ENCODE results near the gene ZNF22. TPM values are rescaled to one million over a fixed set of nuclear protein-coding genes. Genes with fewer than 3 reads are reported as not detected.
A peak's percentile ranks its signal among the peaks of the same experiment; 100 is the strongest.

Gene ZNF22
- total RNA-seq, 1 donor from 2014 or later = 45.2 TPM

- Mint-ChIP-seq H3K27me3 (ENCODE audit: low read depth) (no peaks in the 10 kb centered on the region), H3K9me3 (no peaks in the 10 kb centered on the region), H3K36me3 (peaks cover 2% of the 10 kb centered on the region), H3K27ac (no peak overlapping the region), H3K4me1 (peaks cover 52% of the 10 kb centered on the region), H3K4me3 (no peak overlapping the region)
- no peak for DNase-seq (ENCODE audit: low spot score in 2 of 2, unreplicated experiment in 2 of 2)
- TF ChIP-seq CTCF (IDR thresholded peaks at IDR 0.05; ENCODE audit: unreplicated experiment) = no peak
Measured at GRCh38 chr10:44992070-44992731, 8.5 kb upstream of the ZNF22 start.

GRCh38 chr10:44992732-44993225, 7.9 kb upstream of the ZNF22 start:
- H3K4me3 Mint-ChIP-seq = no peak overlapping the region
- peaks cover 52% of the 10 kb centered on the region for H3K4me1 Mint-ChIP-seq
- peaks cover 2% of the 10 kb centered on the region for H3K36me3 Mint-ChIP-seq
- no peak for DNase-seq (ENCODE audit: low spot score in 2 of 2, unreplicated experiment in 2 of 2)
- no peak for TF ChIP-seq CTCF (IDR thresholded peaks at IDR 0.05; ENCODE audit: unreplicated experiment)
- no peaks in the 10 kb centered on the region for H3K27me3 Mint-ChIP-seq (ENCODE audit: low read depth)
- H3K9me3 Mint-ChIP-seq = no peaks in the 10 kb centered on the region
- no peak overlapping the region for H3K27ac Mint-ChIP-seq

GRCh38 chr10:44993226-44993921, 7.3 kb upstream of the ZNF22 start:
- H3K4me3 Mint-ChIP-seq = no peak overlapping the region
- no peak for TF ChIP-seq CTCF (IDR thresholded peaks at IDR 0.05; ENCODE audit: unreplicated experiment)
- peak overlapping the region; percentile 27 for H3K27ac Mint-ChIP-seq
- peaks cover 2% of the 10 kb centered on the region for H3K36me3 Mint-ChIP-seq
- DNase-seq (ENCODE audit: low spot score in 2 of 2, unreplicated experiment in 2 of 2) = no peak
- H3K4me1 Mint-ChIP-seq = peaks cover 52% of the 10 kb centered on the region
- no peaks in the 10 kb centered on the region for H3K27me3 Mint-ChIP-seq (ENCODE audit: low read depth)
- H3K9me3 Mint-ChIP-seq = no peaks in the 10 kb centered on the region

GRCh38 chr10:44993922-44994751, 6.6 kb upstream of the ZNF22 start:
- H3K27ac Mint-ChIP-seq = peak overlapping the region; percentile 27
- H3K9me3 Mint-ChIP-seq = no peaks in the 10 kb centered on the region
- no peak for DNase-seq (ENCODE audit: low spot score in 2 of 2, unreplicated experiment in 2 of 2)
- no peak for TF ChIP-seq CTCF (IDR thresholded peaks at IDR 0.05; ENCODE audit: unreplicated experiment)
- peaks cover 2% of the 10 kb centered on the region for H3K36me3 Mint-ChIP-seq
- peaks cover 52% of the 10 kb centered on the region for H3K4me1 Mint-ChIP-seq
- H3K27me3 Mint-ChIP-seq (ENCODE audit: low read depth) = no peaks in the 10 kb centered on the region
- no peak overlapping the region for H3K4me3 Mint-ChIP-seq

- Mint-ChIP-seq H3K36me3 (peaks cover 2% of the 10 kb centered on the region), H3K27ac (peak overlapping the region; percentile 27), H3K9me3 (no peaks in the 10 kb centered on the region), H3K4me1 (peaks cover 50% of the 10 kb centered on the region), H3K4me3 (no peak overlapping the region), H3K27me3 (ENCODE audit: low read depth) (no peaks in the 10 kb centered on the region)
- DNase-seq (ENCODE audit: low spot score in 2 of 2, unreplicated experiment in 2 of 2) = no peak
- no peak for TF ChIP-seq CTCF (IDR thresholded peaks at IDR 0.05; ENCODE audit: unreplicated experiment)
Measured at GRCh38 chr10:44994752-44995530, 5.8 kb upstream of the ZNF22 start.
